Measurements from ENCODE around the gene CYP4X1. TPM values are rescaled to one million over a fixed set of nuclear protein-coding genes. Genes with fewer than 3 reads are reported as not detected.
"Not testable (repeated sequence)": the region's sequence is repeated elsewhere in the genome, so short reads cannot be mapped to it uniquely, and the experiment has no call there.

CYP4X1 gene
- total RNA-seq = not detected in 2 replicates

GRCh38 chr1:47023268-47024140 is at the start of gene CYP4X1:
Gene CYP4X1 (plus strand): TSS chr1:47023669. CDS start chr1:47023818, 149 bp downstream.
- H3K36me3 Mint-ChIP-seq (ENCODE audit: low read depth) = no peaks in the 10 kb centered on the region
- no peaks in the 10 kb centered on the region for H3K9me3 Mint-ChIP-seq

DNA sequence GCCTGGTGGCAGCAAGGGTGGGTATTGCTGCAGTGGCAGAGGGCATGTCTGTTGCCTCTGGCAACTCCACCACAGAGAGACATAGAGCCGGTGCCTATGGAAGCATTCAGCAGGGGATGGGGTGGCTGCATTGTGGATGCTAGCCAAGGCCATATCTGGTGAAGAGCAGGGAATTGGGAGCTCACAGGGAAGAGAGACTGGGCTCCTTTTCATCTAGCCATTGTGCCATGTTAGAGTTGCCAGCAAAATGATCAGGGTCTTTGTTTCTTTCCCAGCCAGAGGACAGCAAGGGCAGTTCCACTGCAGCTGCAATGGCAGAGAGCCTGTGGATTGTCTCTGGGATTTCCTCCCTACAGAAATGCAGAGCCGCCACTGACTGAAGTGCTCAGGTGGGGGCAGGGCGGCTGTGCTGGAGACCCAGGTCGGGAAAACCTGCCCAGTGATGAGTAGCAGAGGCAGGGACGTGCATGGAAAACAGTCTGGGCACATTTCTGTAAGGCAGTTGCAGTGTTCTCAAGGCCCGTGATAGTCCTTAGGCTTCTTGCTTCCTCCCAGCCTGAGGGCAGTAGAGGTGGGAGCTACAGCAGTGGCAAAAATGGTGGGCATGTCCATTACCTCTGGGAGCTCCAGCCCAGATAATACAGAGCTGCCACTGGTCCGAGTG is 40.2 kb upstream of the CYP4X1 start:
- Mint-ChIP-seq H3K36me3 (ENCODE audit: low read depth) (no peaks in the 10 kb centered on the region), H3K4me3 (no peak overlapping the region), H3K27ac (no peak overlapping the region), H3K9me3 (peaks cover 8% of the 10 kb centered on the region), H3K4me1 (no peaks in the 10 kb centered on the region), H3K27me3 (peaks cover 23% of the 10 kb centered on the region)
- DNase-seq = no peak
- intact Hi-C loops (cut with micrococcal nuclease) = no loop called here

More at GRCh38 chr1:47023268-47024140, at the start of gene CYP4X1:
- no peak for DNase-seq
- H3K27ac Mint-ChIP-seq = no peak within 1 kb of the TSS
- no peak within 1 kb of the TSS for H3K4me3 Mint-ChIP-seq
- intact Hi-C loops (cut with micrococcal nuclease) = no loop called here
- H3K27me3 Mint-ChIP-seq = peaks cover 44% of the 10 kb centered on the region
- no peaks in the 10 kb centered on the region for H3K4me1 Mint-ChIP-seq

DNA sequence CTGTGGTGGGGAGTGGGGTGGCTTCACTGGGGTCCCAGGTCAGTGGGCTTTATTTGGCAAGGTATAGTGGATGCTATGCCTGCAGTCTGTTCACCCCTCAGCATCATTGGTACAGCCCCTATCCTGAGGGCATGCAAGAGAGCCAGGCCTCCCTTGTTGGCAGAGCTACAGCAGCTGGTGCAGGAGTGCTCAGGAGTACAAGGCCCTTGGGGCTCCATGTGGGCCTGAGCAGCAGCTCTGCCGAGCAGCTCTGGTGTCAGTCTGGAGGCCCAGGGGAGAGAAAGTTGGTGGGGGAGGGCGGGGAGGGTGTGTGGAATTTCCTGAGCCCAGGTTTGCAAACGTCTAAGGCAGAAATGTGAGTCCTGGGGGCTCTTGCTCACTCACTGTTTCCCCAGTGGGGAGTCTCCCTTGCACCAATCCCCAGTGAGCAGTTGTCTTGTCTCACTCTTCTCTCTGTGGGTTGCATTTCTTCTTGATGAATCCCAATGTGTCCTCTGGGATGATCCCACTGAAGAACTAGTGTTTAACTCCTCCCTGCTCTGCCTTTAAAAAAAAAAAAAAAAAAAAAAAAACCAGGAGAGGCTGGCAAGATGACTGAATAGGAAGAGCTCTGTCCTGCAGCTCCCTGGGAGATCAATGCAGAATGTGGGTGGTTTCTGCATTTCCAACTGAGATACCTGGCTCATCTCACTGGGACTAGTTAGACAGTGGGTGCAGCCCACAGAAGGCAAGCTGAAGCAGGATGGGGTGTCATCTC is 39.5 kb upstream of the CYP4X1 start:
- peaks cover 22% of the 10 kb centered on the region for H3K27me3 Mint-ChIP-seq
- DNase-seq = no peak
- H3K9me3 Mint-ChIP-seq = peaks cover 3% of the 10 kb centered on the region
- H3K36me3 Mint-ChIP-seq (ENCODE audit: low read depth) = no peaks in the 10 kb centered on the region
- H3K27ac Mint-ChIP-seq = no peak overlapping the region
- intact Hi-C loops (cut with micrococcal nuclease) = no loop called here
- H3K4me3 Mint-ChIP-seq = no peak overlapping the region
- no peaks in the 10 kb centered on the region for H3K4me1 Mint-ChIP-seq

GRCh38 chr1:46990541-46990940 is 32.9 kb upstream of the CYP4X1 start:
- intact Hi-C loops (cut with micrococcal nuclease); H3K9me3 Mint-ChIP-seq; H3K36me3 Mint-ChIP-seq (ENCODE audit: low read depth); H3K4me3 Mint-ChIP-seq; H3K27ac Mint-ChIP-seq; H3K4me1 Mint-ChIP-seq; DNase-seq: not testable (repeated sequence)
- H3K27me3 Mint-ChIP-seq = peaks cover 21% of the 10 kb centered on the region

DNA sequence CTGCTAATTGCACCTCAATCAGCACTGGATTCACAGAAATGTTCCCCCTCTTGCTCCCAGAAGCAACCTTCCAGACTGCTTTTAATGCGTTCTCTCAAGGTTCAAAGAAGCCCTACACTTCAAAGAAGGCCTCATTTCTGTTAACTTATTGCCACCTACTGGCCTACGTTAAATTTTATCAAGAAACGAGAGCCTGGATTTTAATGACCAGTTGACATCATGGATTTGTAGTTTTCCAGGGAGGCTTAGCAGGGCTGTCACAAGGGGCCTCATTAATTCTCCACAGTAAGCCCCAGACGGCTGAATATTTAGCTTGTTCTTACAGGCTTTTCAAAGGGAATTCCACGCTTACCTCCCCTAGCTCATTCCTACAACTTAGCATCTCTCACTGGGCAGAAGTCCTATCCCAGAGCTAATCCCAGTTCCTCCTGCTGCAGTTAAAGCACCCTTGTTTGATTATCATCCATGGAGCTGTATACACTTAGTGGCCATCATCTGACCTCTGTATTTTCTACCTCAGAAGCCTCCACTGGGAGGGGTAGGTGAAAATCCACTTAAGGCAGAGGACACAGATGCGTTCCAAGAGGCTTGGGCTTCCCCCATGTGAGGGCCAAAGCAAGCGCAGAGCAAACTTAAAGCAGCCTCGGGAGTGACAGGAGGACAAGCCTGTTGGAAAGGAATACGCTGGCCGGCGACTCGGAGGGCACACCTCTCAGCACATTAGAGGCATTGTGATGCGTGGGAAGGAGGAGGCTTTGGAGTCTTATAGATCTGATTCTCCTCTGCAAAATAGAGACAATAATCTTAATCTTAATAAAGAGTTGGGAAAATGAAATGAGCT is 32.2 kb upstream of the CYP4X1 start:
- intact Hi-C loops (cut with micrococcal nuclease) = no loop called here
- Mint-ChIP-seq H3K9me3 (no peaks in the 10 kb centered on the region), H3K27me3 (peaks cover 17% of the 10 kb centered on the region), H3K4me1 (no peaks in the 10 kb centered on the region), H3K36me3 (ENCODE audit: low read depth) (no peaks in the 10 kb centered on the region), H3K27ac (no peak overlapping the region), H3K4me3 (no peak overlapping the region)
- DNase-seq = no peak

DNA sequence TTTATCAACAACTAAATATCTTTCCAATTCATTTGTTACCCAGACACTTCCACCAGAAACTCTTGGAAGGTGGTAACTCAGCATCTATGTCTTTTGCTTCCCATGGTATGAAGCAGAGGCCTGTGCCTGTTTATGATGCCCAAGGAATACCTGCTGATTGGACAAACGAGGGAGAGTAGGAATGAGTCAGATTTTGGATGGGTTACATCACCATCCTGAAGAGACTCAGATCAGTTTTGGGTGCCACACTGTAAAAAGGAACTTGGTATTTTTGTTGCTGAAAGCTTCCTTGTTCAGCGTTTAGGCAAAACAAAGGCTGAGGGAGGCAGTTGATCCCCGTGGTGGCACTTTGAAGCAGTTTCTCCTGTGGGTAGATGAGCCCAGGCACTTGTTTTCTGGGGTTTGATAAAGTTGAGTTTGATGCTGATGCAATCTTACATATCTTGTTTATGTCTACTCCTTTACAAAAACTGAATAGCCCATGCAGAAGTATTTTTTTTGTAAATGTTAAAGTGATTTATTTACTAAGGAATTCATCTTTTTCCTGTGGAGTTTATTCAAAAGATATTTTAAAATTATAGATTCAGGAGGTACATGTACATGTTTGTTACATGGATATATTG is 26.7 kb upstream of the CYP4X1 start:
- H3K27me3 Mint-ChIP-seq = peaks cover 24% of the 10 kb centered on the region
- no peak overlapping the region for H3K27ac Mint-ChIP-seq
- H3K4me1 Mint-ChIP-seq = no peaks in the 10 kb centered on the region
- H3K9me3 Mint-ChIP-seq = no peaks in the 10 kb centered on the region
- H3K36me3 Mint-ChIP-seq (ENCODE audit: low read depth) = no peaks in the 10 kb centered on the region
- no peak for DNase-seq
- no peak overlapping the region for H3K4me3 Mint-ChIP-seq
- intact Hi-C loops (cut with micrococcal nuclease) = no loop called here

- intact Hi-C loops (cut with micrococcal nuclease) = no loop called here
- H3K9me3 Mint-ChIP-seq = no peaks in the 10 kb centered on the region
- H3K27ac Mint-ChIP-seq = no peak overlapping the region
- peaks cover 18% of the 10 kb centered on the region for H3K27me3 Mint-ChIP-seq
- no peaks in the 10 kb centered on the region for H3K36me3 Mint-ChIP-seq (ENCODE audit: low read depth)
- no peak overlapping the region for H3K4me3 Mint-ChIP-seq
- no peak for DNase-seq
- no peaks in the 10 kb centered on the region for H3K4me1 Mint-ChIP-seq
Observed at GRCh38 chr1:47002211-47002610, 21.3 kb upstream of the CYP4X1 start.

DNA sequence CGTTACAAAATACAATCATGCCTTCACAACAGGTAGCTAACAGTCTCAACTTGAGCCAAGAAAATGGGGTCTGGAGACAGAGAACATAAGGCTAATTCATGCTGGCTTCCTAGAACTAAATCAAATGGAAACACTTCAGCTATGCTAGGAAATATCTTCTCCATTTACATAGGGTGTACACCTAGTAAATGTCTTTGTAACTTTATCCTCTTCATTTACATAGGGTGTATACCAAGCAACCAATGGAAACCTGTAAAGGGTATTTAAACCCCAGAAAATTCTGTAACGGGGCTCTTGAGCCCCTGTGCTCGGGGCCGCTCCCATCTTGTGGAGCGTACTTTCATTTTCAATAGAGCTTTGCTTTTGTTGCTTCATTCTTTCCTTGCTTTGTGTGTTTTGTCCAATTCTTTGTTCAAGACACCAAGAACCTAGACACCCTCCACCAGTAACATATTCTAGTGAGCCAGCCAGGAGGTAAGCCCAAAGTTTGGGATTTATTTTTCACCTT is 19.5 kb upstream of the CYP4X1 start:
- Mint-ChIP-seq H3K9me3 (no peaks in the 10 kb centered on the region), H3K4me3 (no peak overlapping the region), H3K27ac (no peak overlapping the region), H3K27me3 (peaks cover 15% of the 10 kb centered on the region), H3K36me3 (ENCODE audit: low read depth) (no peaks in the 10 kb centered on the region), H3K4me1 (no peaks in the 10 kb centered on the region)
- no peak for DNase-seq
- intact Hi-C loops (cut with micrococcal nuclease) = no loop called here

DNA sequence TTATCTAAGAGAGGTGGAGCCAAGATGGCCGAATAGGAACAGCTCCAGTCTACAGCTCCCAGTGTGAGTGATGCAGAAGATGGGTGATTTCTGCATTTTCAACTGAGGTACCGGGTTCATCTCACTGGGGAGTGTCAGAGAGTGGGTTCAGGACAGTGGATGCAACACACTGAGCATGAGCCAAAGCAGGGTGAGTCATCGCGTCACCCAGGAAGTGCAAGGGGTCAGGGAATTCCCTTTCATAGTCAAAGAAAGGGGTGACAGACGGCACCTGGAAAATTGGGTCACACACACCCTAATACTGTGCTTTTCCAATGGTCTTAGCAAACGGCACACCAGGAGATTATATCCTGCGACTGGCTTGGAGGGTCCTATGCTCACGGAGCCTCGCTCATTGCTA is 17.0 kb upstream of the CYP4X1 start:
- H3K4me3 Mint-ChIP-seq; H3K27me3 Mint-ChIP-seq; intact Hi-C loops (cut with micrococcal nuclease); H3K4me1 Mint-ChIP-seq; DNase-seq; H3K27ac Mint-ChIP-seq; H3K9me3 Mint-ChIP-seq; H3K36me3 Mint-ChIP-seq (ENCODE audit: low read depth): not testable (repeated sequence)

DNA sequence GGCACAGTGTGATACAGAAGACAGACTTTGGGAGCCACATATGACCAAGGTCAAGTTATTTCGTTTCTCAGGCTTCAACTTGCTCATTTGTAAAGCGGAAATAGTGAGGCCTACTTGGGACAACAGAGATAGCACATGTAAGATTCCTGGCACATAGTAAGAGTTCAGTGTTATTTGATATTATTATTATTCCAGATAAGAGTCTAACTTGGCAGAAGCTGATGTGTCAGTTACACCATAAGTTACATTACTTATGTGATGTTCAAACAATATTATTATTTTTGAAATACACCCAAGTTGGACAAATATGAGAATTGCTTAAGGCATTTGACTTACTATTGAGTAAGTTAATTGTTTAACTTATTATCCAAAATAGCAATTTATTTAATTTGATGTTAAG is 10.2 kb upstream of the CYP4X1 start:
- Mint-ChIP-seq H3K36me3 (ENCODE audit: low read depth) (no peaks in the 10 kb centered on the region), H3K4me3 (no peak overlapping the region), H3K27me3 (peaks cover 8% of the 10 kb centered on the region), H3K4me1 (no peaks in the 10 kb centered on the region), H3K9me3 (no peaks in the 10 kb centered on the region), H3K27ac (no peak overlapping the region)
- DNase-seq = no peak
- intact Hi-C loops (cut with micrococcal nuclease) = no loop called here

DNA sequence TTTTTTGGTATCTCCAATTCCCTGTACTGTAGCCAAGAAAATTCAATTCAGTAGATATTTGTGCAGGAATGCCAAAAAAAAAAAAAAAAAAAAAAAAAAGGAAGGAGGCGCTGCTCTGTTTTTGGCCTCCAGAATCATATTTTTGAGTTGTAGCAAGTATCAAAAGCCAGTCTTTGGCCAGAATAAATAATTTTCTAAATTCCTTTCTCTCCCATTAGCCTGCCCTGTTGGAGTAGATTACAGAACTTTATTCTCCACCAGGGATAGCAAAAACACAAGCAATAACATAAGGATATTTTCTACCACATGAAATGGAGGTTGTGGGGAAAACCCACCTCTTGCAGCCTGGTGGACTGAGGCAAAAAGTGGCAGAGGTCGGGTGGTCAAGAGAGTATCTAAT is 2.4 kb upstream of the CYP4X1 start:
- intact Hi-C loops (cut with micrococcal nuclease) = no loop called here
- no peaks in the 10 kb centered on the region for H3K9me3 Mint-ChIP-seq
- no peak for DNase-seq
- H3K36me3 Mint-ChIP-seq (ENCODE audit: low read depth) = no peaks in the 10 kb centered on the region
- H3K4me1 Mint-ChIP-seq = no peaks in the 10 kb centered on the region
- no peak overlapping the region for H3K4me3 Mint-ChIP-seq
- H3K27ac Mint-ChIP-seq = no peak overlapping the region
- peaks cover 42% of the 10 kb centered on the region for H3K27me3 Mint-ChIP-seq

- H3K4me3 Mint-ChIP-seq = no peak overlapping the region
- intact Hi-C loops (cut with micrococcal nuclease) = no loop called here
- H3K4me1 Mint-ChIP-seq = no peaks in the 10 kb centered on the region
- no peak for DNase-seq
- H3K27ac Mint-ChIP-seq = no peak overlapping the region
- peaks cover 46% of the 10 kb centered on the region for H3K27me3 Mint-ChIP-seq
- H3K36me3 Mint-ChIP-seq (ENCODE audit: low read depth) = no peaks in the 10 kb centered on the region
- H3K9me3 Mint-ChIP-seq = no peaks in the 10 kb centered on the region
Observed at GRCh38 chr1:47024141-47024801, 802 bp downstream of the CYP4X1 start.
